ENCODE results near the gene CHRNG.

- TF ChIP-seq CTCF (IDR thresholded peaks at IDR 0.05; ENCODE audit: insufficient read depth, low read length, poor library complexity, severe bottlenecking) (no peak), EZH2phosphoT487 (conservative IDR thresholded peaks at IDR 0.05; ENCODE audit: low read length) (no peak)
Observed at GRCh38 chr2:232542715-232543467, 3.4 kb downstream of the CHRNG start.

Data from SU-DHL-6 (cell line).